ENCODE data around the gene SFXN1. TPM values are rescaled to one million over a fixed set of nuclear protein-coding genes. Genes with fewer than 3 reads are reported as not detected.

Gene SFXN1
- total RNA-seq, 1 donor from 2014 or later: 89.4 TPM

DNA sequence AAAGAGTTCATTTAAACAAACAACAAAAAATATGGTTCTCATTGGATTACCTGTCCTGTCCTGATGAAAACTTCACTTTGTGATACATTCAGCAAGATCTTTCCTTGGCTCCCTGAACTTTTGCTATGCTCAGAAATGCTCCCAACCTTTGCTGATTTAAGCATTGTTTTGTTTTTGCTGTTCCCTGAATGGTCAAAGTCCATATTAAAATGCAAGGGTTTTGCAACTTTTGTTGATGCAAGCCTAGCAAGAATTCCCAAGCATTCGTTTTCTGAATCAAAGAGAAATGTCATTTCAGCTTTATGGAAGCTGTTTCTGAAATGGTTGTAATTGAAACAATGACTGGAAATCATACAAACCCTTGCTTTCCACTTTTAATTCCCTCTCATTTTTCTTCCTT, 3.1 kb upstream of the SFXN1 start:
- no peak for FAIRE-seq
- no peak for DNase-seq (ENCODE audit: low read depth)
- Mint-ChIP-seq H3K27me3 (ENCODE audit: low read depth, unreplicated experiment) (no peaks in the 10 kb centered on the region), H3K4me1 (ENCODE audit: low read depth, unreplicated experiment) (peaks cover 6% of the 10 kb centered on the region), H3K27ac (ENCODE audit: unreplicated experiment) (no peak overlapping the region), H3K36me3 (ENCODE audit: low read depth, unreplicated experiment) (no peaks in the 10 kb centered on the region), H3K4me3 (ENCODE audit: unreplicated experiment) (no peak overlapping the region), H3K9me3 (ENCODE audit: unreplicated experiment) (no peaks in the 10 kb centered on the region)
- Histone ChIP-seq H4K20me1 (ENCODE audit: insufficient read depth, low read length) (no peaks in the 10 kb centered on the region), H3K4me2 (ENCODE audit: low read length) (no peak overlapping the region), H3K9me3 (ENCODE audit: insufficient read depth, low read depth, low read length) (no peaks in the 10 kb centered on the region), H2AFZ (ENCODE audit: low read depth, low read length) (no peak overlapping the region), H3K27ac (ENCODE audit: low read depth, low read length) (no peak overlapping the region), H3K4me1 (ENCODE audit: insufficient read depth, low read length) (no peaks in the 10 kb centered on the region), H3K79me2 (ENCODE audit: insufficient read depth, low read length) (peaks cover 16% of the 10 kb centered on the region), H3K27me3 (ENCODE audit: insufficient read depth, low read length) (peaks cover 5% of the 10 kb centered on the region), H3K9ac (ENCODE audit: low read length) (no peak overlapping the region), H3K36me3 (ENCODE audit: insufficient read depth, low read length) (no peaks in the 10 kb centered on the region), H3K4me3 (ENCODE audit: insufficient read depth, low read depth, low read length) (no peak overlapping the region)
- TF ChIP-seq EZH2 (IDR thresholded peaks at IDR 0.05; ENCODE audit: insufficient read depth, low read length): no peak
- TF ChIP-seq, protein P1, sequence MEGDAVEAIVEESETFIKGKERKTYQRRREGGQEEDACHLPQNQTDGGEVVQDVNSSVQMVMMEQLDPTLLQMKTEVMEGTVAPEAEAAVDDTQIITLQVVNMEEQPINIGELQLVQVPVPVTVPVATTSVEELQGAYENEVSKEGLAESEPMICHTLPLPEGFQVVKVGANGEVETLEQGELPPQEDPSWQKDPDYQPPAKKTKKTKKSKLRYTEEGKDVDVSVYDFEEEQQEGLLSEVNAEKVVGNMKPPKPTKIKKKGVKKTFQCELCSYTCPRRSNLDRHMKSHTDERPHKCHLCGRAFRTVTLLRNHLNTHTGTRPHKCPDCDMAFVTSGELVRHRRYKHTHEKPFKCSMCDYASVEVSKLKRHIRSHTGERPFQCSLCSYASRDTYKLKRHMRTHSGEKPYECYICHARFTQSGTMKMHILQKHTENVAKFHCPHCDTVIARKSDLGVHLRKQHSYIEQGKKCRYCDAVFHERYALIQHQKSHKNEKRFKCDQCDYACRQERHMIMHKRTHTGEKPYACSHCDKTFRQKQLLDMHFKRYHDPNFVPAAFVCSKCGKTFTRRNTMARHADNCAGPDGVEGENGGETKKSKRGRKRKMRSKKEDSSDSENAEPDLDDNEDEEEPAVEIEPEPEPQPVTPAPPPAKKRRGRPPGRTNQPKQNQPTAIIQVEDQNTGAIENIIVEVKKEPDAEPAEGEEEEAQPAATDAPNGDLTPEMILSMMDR (IDR thresholded peaks at IDR 0.05; ENCODE audit: insufficient read depth, low read depth, low read length): no peak

- H3K4me1 Mint-ChIP-seq (ENCODE audit: low read depth, unreplicated experiment): peaks cover 10% of the 10 kb centered on the region
- FAIRE-seq (no peak), DNase-seq (ENCODE audit: low read depth) (no peak)
- peaks cover 4% of the 10 kb centered on the region for H3K36me3 Mint-ChIP-seq (ENCODE audit: low read depth, unreplicated experiment)
- no peaks in the 10 kb centered on the region for H3K9me3 Mint-ChIP-seq (ENCODE audit: unreplicated experiment)
- no peak overlapping the region for H3K27ac Mint-ChIP-seq (ENCODE audit: unreplicated experiment)
- Histone ChIP-seq H3K36me3 (ENCODE audit: insufficient read depth, low read length) (no peaks in the 10 kb centered on the region), H3K4me2 (ENCODE audit: low read length) (no peak overlapping the region), H3K4me3 (ENCODE audit: insufficient read depth, low read depth, low read length) (no peak overlapping the region), H3K9me3 (ENCODE audit: insufficient read depth, low read depth, low read length) (no peaks in the 10 kb centered on the region), H3K9ac (ENCODE audit: low read length) (no peak overlapping the region), H2AFZ (ENCODE audit: low read depth, low read length) (no peak overlapping the region), H3K27me3 (ENCODE audit: insufficient read depth, low read length) (peaks cover 5% of the 10 kb centered on the region), H3K79me2 (ENCODE audit: insufficient read depth, low read length) (peaks cover 38% of the 10 kb centered on the region), H3K27ac (ENCODE audit: low read depth, low read length) (no peak overlapping the region), H3K4me1 (ENCODE audit: insufficient read depth, low read length) (no peaks in the 10 kb centered on the region), H4K20me1 (ENCODE audit: insufficient read depth, low read length) (peaks cover 20% of the 10 kb centered on the region)
- TF ChIP-seq, protein P1 (IDR thresholded peaks at IDR 0.05; ENCODE audit: insufficient read depth, low read depth, low read length): no peak
- TF ChIP-seq EZH2 (IDR thresholded peaks at IDR 0.05; ENCODE audit: insufficient read depth, low read length): no peak
- H3K27me3 Mint-ChIP-seq (ENCODE audit: low read depth, unreplicated experiment): no peaks in the 10 kb centered on the region
- peak overlapping the region; percentile 86 for H3K4me3 Mint-ChIP-seq (ENCODE audit: unreplicated experiment)
These were observed 920 bp upstream of the SFXN1 start for GRCh38 chr5:175477440-175477839.

GRCh38 chr5:175478008-175478383, 364 bp upstream of the SFXN1 start:
- H3K4me3 Mint-ChIP-seq (ENCODE audit: unreplicated experiment): peak overlapping the region; percentile 86
- no peaks in the 10 kb centered on the region for H3K36me3 ChIP-seq (ENCODE audit: insufficient read depth, low read length)
- H3K4me2 ChIP-seq (ENCODE audit: low read length): peak overlapping the region; percentile 91
- no peak for FAIRE-seq
- H3K4me1 Mint-ChIP-seq (ENCODE audit: low read depth, unreplicated experiment): peaks cover 10% of the 10 kb centered on the region
- H3K4me3 ChIP-seq (ENCODE audit: insufficient read depth, low read depth, low read length): peak overlapping the region; percentile 84
- no peak overlapping the region for H3K27ac ChIP-seq (ENCODE audit: low read depth, low read length)
- no peaks in the 10 kb centered on the region for H3K27me3 Mint-ChIP-seq (ENCODE audit: low read depth, unreplicated experiment)
- TF ChIP-seq EZH2 (IDR thresholded peaks at IDR 0.05; ENCODE audit: insufficient read depth, low read length): no peak
- TF ChIP-seq, protein P1 (IDR thresholded peaks at IDR 0.05; ENCODE audit: insufficient read depth, low read depth, low read length): no peak
- peaks cover 5% of the 10 kb centered on the region for H3K27me3 ChIP-seq (ENCODE audit: insufficient read depth, low read length)
- DNase-seq (ENCODE audit: low read depth): no peak
- H4K20me1 ChIP-seq (ENCODE audit: insufficient read depth, low read length): peaks cover 25% of the 10 kb centered on the region
- H3K4me1 ChIP-seq (ENCODE audit: insufficient read depth, low read length): no peaks in the 10 kb centered on the region
- H3K9me3 Mint-ChIP-seq (ENCODE audit: unreplicated experiment): no peaks in the 10 kb centered on the region
- H3K36me3 Mint-ChIP-seq (ENCODE audit: low read depth, unreplicated experiment): peaks cover 4% of the 10 kb centered on the region
- H3K79me2 ChIP-seq (ENCODE audit: insufficient read depth, low read length): peaks cover 43% of the 10 kb centered on the region
- peak overlapping the region; percentile 91 for H3K9ac ChIP-seq (ENCODE audit: low read length)
- peak overlapping the region; percentile 89 for H2AFZ ChIP-seq (ENCODE audit: low read depth, low read length)
- no peaks in the 10 kb centered on the region for H3K9me3 ChIP-seq (ENCODE audit: insufficient read depth, low read depth, low read length)
- no peak overlapping the region for H3K27ac Mint-ChIP-seq (ENCODE audit: unreplicated experiment)
